ENCODE data around the gene EARS2.

EARS2 gene

GRCh38 chr16:23580391-23580790, 23.2 kb upstream of the EARS2 start:
- POLR2A ChIA-PET: no interaction called here
- TF ChIP-seq FOXA1 (IDR thresholded peaks at IDR 0.05) (no peak), LEF1 (IDR thresholded peaks at IDR 0.05; ENCODE audit: borderline replicate concordance) (no peak), ELF4 (IDR thresholded peaks at IDR 0.05) (no peak), PKNOX1 (IDR thresholded peaks at IDR 0.05) (no peak), SP1 (IDR thresholded peaks at IDR 0.05) (no peak), CTBP1 (IDR thresholded peaks at IDR 0.05; ENCODE audit: borderline replicate concordance) (no peak), NFRKB (IDR thresholded peaks at IDR 0.05) (no peak), HDGF (IDR thresholded peaks at IDR 0.05; ENCODE audit: borderline replicate concordance) (no peak), ZNF384 (IDR thresholded peaks at IDR 0.05) (no peak), ARNT (IDR thresholded peaks at IDR 0.05) (no peak), L3MBTL2 (conservative IDR thresholded peaks at IDR 0.05) (no peak), SUZ12 (IDR thresholded peaks at IDR 0.05) (no peak), TARDBP (IDR thresholded peaks at IDR 0.05) (no peak), FOXM1 (IDR thresholded peaks at IDR 0.05; ENCODE audit: borderline replicate concordance) (no peak), BHLHE40 (IDR thresholded peaks at IDR 0.05; ENCODE audit: borderline replicate concordance) (no peak), FOXK2 (IDR thresholded peaks at IDR 0.05) (no peak)
- no peak for DNase-seq (ENCODE audit: extremely low spot score)
- CTCF ChIA-PET: no interaction called here

- ChIA-PET POLR2A (no interaction called here), CTCF (no interaction called here)
- TF ChIP-seq FOXA1 (IDR thresholded peaks at IDR 0.05) (no peak), ZNF384 (IDR thresholded peaks at IDR 0.05) (0 out of 2 replicates have a peak, but pooled peaks have one; percentile 17)
- DNase-seq (ENCODE audit: extremely low spot score): no peak
Observed at GRCh38 chr16:23579371-23579770, 22.2 kb upstream of the EARS2 start.

GRCh38 chr16:23578101-23578830, 21.1 kb upstream of the EARS2 start:
- DNase-seq (ENCODE audit: extremely low spot score): no peak
- ChIA-PET POLR2A (interaction anchor here (1.3 kb wide), 1 partner anchor 21 kb away, joined by 3 read pairs; the partner anchor contains the start of genes EARS2 and UBFD1), CTCF (interaction anchor here (1.0 to 1.1 kb wide), 2 partner anchors 9 to 18 kb away, joined by 3 to 4 read pairs; partner anchors contain the start of gene NDUFAB1)

GRCh38 chr16:23577493-23577892, 20.3 kb upstream of the EARS2 start:
- DNase-seq (ENCODE audit: extremely low spot score): no peak
- ChIA-PET POLR2A (interaction anchor here (1.3 kb wide), 1 partner anchor 20 kb away, joined by 3 read pairs; the partner anchor contains the start of genes EARS2 and UBFD1), CTCF (interaction anchor here (1.0 to 1.1 kb wide), 2 partner anchors 8 to 19 kb away, joined by 3 to 4 read pairs; partner anchors contain the start of gene NDUFAB1)
- TF ChIP-seq L3MBTL2 (conservative IDR thresholded peaks at IDR 0.05) (no peak), SUZ12 (IDR thresholded peaks at IDR 0.05) (no peak), SP1 (IDR thresholded peaks at IDR 0.05) (no peak), TARDBP (IDR thresholded peaks at IDR 0.05) (no peak), ZNF384 (IDR thresholded peaks at IDR 0.05) (no peak), BHLHE40 (IDR thresholded peaks at IDR 0.05; ENCODE audit: borderline replicate concordance) (no peak), FOXA1 (IDR thresholded peaks at IDR 0.05) (no peak), CTBP1 (IDR thresholded peaks at IDR 0.05; ENCODE audit: borderline replicate concordance) (no peak), NFRKB (IDR thresholded peaks at IDR 0.05) (no peak), ARNT (IDR thresholded peaks at IDR 0.05) (no peak), ELF4 (IDR thresholded peaks at IDR 0.05) (no peak), FOXK2 (IDR thresholded peaks at IDR 0.05) (no peak), LEF1 (IDR thresholded peaks at IDR 0.05; ENCODE audit: borderline replicate concordance) (no peak), HDGF (IDR thresholded peaks at IDR 0.05; ENCODE audit: borderline replicate concordance) (no peak), FOXM1 (IDR thresholded peaks at IDR 0.05; ENCODE audit: borderline replicate concordance) (no peak), PKNOX1 (IDR thresholded peaks at IDR 0.05) (no peak)

More at GRCh38 chr16:23578101-23578830, 21.1 kb upstream of the EARS2 start:
- TF ChIP-seq SP1 (IDR thresholded peaks at IDR 0.05): no peak
- TF ChIP-seq L3MBTL2 (conservative IDR thresholded peaks at IDR 0.05): no peak
- TF ChIP-seq SUZ12 (IDR thresholded peaks at IDR 0.05): no peak
- no peak for TF ChIP-seq FOXM1 (IDR thresholded peaks at IDR 0.05; ENCODE audit: borderline replicate concordance)
- TF ChIP-seq NFRKB (IDR thresholded peaks at IDR 0.05): no peak
- TF ChIP-seq ZNF384 (IDR thresholded peaks at IDR 0.05): no peak
- no peak for TF ChIP-seq TARDBP (IDR thresholded peaks at IDR 0.05)
- TF ChIP-seq FOXK2 (IDR thresholded peaks at IDR 0.05): no peak
- no peak for TF ChIP-seq ELF4 (IDR thresholded peaks at IDR 0.05)
- TF ChIP-seq HDGF (IDR thresholded peaks at IDR 0.05; ENCODE audit: borderline replicate concordance): no peak
- no peak for TF ChIP-seq LEF1 (IDR thresholded peaks at IDR 0.05; ENCODE audit: borderline replicate concordance)
- TF ChIP-seq CTBP1 (IDR thresholded peaks at IDR 0.05; ENCODE audit: borderline replicate concordance): no peak

GRCh38 chr16:23575834-23576233, 18.7 kb upstream of the EARS2 start:
- no peak for TF ChIP-seq LEF1 (IDR thresholded peaks at IDR 0.05; ENCODE audit: borderline replicate concordance)
- no peak for TF ChIP-seq ELF4 (IDR thresholded peaks at IDR 0.05)
- ChIA-PET CTCF (interaction anchor here (0.7 kb wide), 1 partner anchor 23 kb away, joined by 3 read pairs; no protein-coding TSS in a partner anchor), POLR2A (interaction anchor here (1.0 kb wide), 2 partner anchors 17 to 18 kb away, joined by 3 to 5 read pairs; partner anchors contain the start of genes EARS2 and UBFD1)
- DNase-seq (ENCODE audit: extremely low spot score): no peak

- DNase-seq (ENCODE audit: extremely low spot score): no peak
- ChIA-PET POLR2A (no interaction called here), CTCF (no interaction called here)
- TF ChIP-seq ELF4 (IDR thresholded peaks at IDR 0.05) (no peak), HDGF (IDR thresholded peaks at IDR 0.05; ENCODE audit: borderline replicate concordance) (no peak), SP1 (IDR thresholded peaks at IDR 0.05) (no peak), FOXM1 (IDR thresholded peaks at IDR 0.05; ENCODE audit: borderline replicate concordance) (no peak), PKNOX1 (IDR thresholded peaks at IDR 0.05) (no peak)
Observed at GRCh38 chr16:23573817-23574216, 16.7 kb upstream of the EARS2 start.
